Measurements from ENCODE around the gene IKZF5.

The IKZF5 gene

GRCh38 chr10:123042708-123043408 is 34.3 kb upstream of the IKZF5 start:
- in situ Hi-C loops (cut with HindIII; ENCODE audit: low pct_ligation_motif_present, low sequenced_read_pairs) = no loop called here
- Histone ChIP-seq H3K4me3 (ENCODE audit: low read depth, low read length) (no peak overlapping the region), H3K27ac (no peak overlapping the region), H3K36me3 (replicated peaks) (no peaks in the 10 kb centered on the region), H3K27me3 (replicated peaks) (no peaks in the 10 kb centered on the region)
- no peak for DNase-seq
- no peak for TF ChIP-seq CTCF (IDR thresholded peaks at IDR 0.05; ENCODE audit: low read depth, low read length, missing control alignments)

GRCh38 chr10:123039632-123039930 is 31.0 kb upstream of the IKZF5 start:
- Histone ChIP-seq H3K27me3 (replicated peaks) (no peaks in the 10 kb centered on the region), H3K36me3 (replicated peaks) (no peaks in the 10 kb centered on the region), H3K4me3 (ENCODE audit: low read depth, low read length) (no peak overlapping the region), H3K27ac (no peak overlapping the region)
- no peak for TF ChIP-seq CTCF (IDR thresholded peaks at IDR 0.05; ENCODE audit: low read depth, low read length, missing control alignments)
- in situ Hi-C loops (cut with HindIII; ENCODE audit: low pct_ligation_motif_present, low sequenced_read_pairs) = no loop called here
- DNase-seq = no peak

DNA sequence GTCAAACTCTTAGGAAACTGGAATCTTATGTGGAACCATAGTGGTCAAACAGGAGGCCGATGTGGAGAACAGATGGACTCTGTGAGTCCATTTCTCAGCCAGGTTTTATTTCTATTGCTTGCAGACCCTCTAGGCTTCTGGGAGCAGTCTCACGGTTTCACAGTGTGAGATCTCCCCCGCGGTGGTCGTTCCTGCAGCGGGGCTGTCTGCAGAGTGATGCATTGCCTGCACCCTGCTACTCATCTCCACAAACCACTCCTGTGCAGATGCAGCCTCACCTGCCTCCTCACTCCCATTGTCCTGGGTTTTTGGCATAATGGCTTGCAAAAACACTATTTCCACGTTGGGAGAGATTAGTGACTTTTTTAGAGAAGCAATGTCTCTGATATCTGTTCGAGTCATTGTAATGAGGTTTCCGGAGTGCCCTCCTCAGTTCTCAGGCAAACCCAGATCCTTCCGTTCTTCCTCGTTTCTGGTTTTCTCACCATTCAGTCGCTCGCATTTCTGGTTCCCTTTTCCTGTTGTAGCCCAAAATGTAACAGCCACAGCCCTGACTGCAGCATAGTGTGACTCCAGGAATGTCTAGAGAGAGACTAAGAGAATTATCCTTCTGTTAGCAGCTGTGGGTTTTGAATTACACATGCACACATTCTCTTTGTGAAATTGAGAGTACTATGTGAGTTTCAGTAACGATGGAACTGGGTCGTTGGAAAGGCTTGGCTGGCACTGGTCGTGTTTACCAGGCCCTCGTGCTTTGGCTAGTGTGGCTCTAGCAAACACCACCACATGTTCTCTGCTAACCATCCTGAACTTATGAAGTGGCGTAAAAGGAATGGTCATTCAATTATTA is 30.4 kb upstream of the IKZF5 start:
- TF ChIP-seq CTCF (IDR thresholded peaks at IDR 0.05; ENCODE audit: low read depth, low read length, missing control alignments) = no peak
- Histone ChIP-seq H3K36me3 (replicated peaks) (no peaks in the 10 kb centered on the region), H3K27ac (no peak overlapping the region), H3K27me3 (replicated peaks) (no peaks in the 10 kb centered on the region), H3K4me3 (ENCODE audit: low read depth, low read length) (no peak overlapping the region)
- DNase-seq = no peak
- in situ Hi-C loops (cut with HindIII; ENCODE audit: low pct_ligation_motif_present, low sequenced_read_pairs) = no loop called here

GRCh38 chr10:123035467-123036086 is 27.0 kb upstream of the IKZF5 start:
- no peak for TF ChIP-seq CTCF (IDR thresholded peaks at IDR 0.05; ENCODE audit: low read depth, low read length, missing control alignments)
- Histone ChIP-seq H3K27me3 (replicated peaks) (no peaks in the 10 kb centered on the region), H3K27ac (no peak overlapping the region), H3K4me3 (ENCODE audit: low read depth, low read length) (no peak overlapping the region), H3K36me3 (replicated peaks) (no peaks in the 10 kb centered on the region)
- in situ Hi-C loops (cut with HindIII; ENCODE audit: low pct_ligation_motif_present, low sequenced_read_pairs) = no loop called here
- no peak for DNase-seq

DNA sequence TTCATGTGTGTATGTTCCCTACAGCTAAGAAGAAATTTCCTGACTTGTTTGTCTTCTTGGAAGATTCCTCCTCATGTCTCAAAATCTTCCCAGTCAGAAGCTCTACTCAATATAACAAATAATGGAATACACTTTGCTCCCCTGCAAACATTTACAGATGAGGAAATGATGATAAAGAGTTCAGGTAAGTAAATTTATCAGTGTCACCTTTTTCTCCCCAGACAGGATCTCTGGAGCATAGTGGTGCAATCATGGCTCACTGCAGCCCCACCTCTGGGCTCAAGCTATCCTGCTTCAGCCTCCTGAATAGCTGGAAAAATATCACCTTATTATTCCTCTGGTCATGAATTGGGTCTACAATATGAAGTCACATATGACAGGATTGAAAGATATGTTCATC is 25.7 kb upstream of the IKZF5 start:
- no peak for TF ChIP-seq CTCF (IDR thresholded peaks at IDR 0.05; ENCODE audit: low read depth, low read length, missing control alignments)
- no peak overlapping the region for H3K4me3 ChIP-seq (ENCODE audit: low read depth, low read length)
- H3K27ac ChIP-seq = no peak overlapping the region
- no peaks in the 10 kb centered on the region for H3K36me3 ChIP-seq (replicated peaks)
- no peaks in the 10 kb centered on the region for H3K27me3 ChIP-seq (replicated peaks)
- DNase-seq = no peak
- in situ Hi-C loops (cut with HindIII; ENCODE audit: low pct_ligation_motif_present, low sequenced_read_pairs) = no loop called here
